Measurements from ENCODE around the gene EYA4.

EYA4 gene

GRCh38 chr6:133309579-133309978, 68.4 kb downstream of the EYA4 start:
- H3K27ac Mint-ChIP-seq (ENCODE audit: low read depth) = no peak overlapping the region
- no peaks in the 10 kb centered on the region for H3K36me3 Mint-ChIP-seq (ENCODE audit: insufficient read depth)
- peaks cover 9% of the 10 kb centered on the region for H3K9me3 Mint-ChIP-seq
- no peak overlapping the region for H3K4me3 Mint-ChIP-seq
- no peaks in the 10 kb centered on the region for H3K4me1 Mint-ChIP-seq
- no peaks in the 10 kb centered on the region for H3K27me3 Mint-ChIP-seq
- DNase-seq (ENCODE audit: low spot score in 2 of 2) = no peak
- ATAC-seq (replicated peaks; ENCODE audit: extremely low read depth, poor library complexity, severe bottlenecking) = no peak

GRCh38 chr6:133312006-133312405, 70.8 kb downstream of the EYA4 start:
- H3K4me1 Mint-ChIP-seq = no peaks in the 10 kb centered on the region
- no peaks in the 10 kb centered on the region for H3K36me3 Mint-ChIP-seq (ENCODE audit: insufficient read depth)

GRCh38 chr6:133313068-133313467, 71.9 kb downstream of the EYA4 start:
- H3K4me1 Mint-ChIP-seq = no peaks in the 10 kb centered on the region
- peaks cover 5% of the 10 kb centered on the region for H3K9me3 Mint-ChIP-seq
- ATAC-seq (replicated peaks; ENCODE audit: extremely low read depth, poor library complexity, severe bottlenecking) (no peak), DNase-seq (ENCODE audit: low spot score in 2 of 2) (no peak)
- H3K27me3 Mint-ChIP-seq = no peaks in the 10 kb centered on the region
- H3K36me3 Mint-ChIP-seq (ENCODE audit: insufficient read depth) = no peaks in the 10 kb centered on the region
- H3K27ac Mint-ChIP-seq (ENCODE audit: low read depth) = no peak overlapping the region
- H3K4me3 Mint-ChIP-seq = no peak overlapping the region

More at GRCh38 chr6:133312006-133312405, 70.8 kb downstream of the EYA4 start:
- DNase-seq (ENCODE audit: low spot score in 2 of 2) (no peak), ATAC-seq (replicated peaks; ENCODE audit: extremely low read depth, poor library complexity, severe bottlenecking) (no peak)
- Mint-ChIP-seq H3K27ac (ENCODE audit: low read depth) (no peak overlapping the region), H3K27me3 (no peaks in the 10 kb centered on the region), H3K4me3 (no peak overlapping the region), H3K9me3 (peaks cover 9% of the 10 kb centered on the region)

- Mint-ChIP-seq H3K27me3 (no peaks in the 10 kb centered on the region), H3K4me3 (no peak overlapping the region), H3K27ac (ENCODE audit: low read depth) (no peak overlapping the region), H3K9me3 (no peaks in the 10 kb centered on the region), H3K4me1 (no peaks in the 10 kb centered on the region), H3K36me3 (ENCODE audit: insufficient read depth) (no peaks in the 10 kb centered on the region)
- DNase-seq (ENCODE audit: low spot score in 2 of 2) = no peak
- ATAC-seq (replicated peaks; ENCODE audit: extremely low read depth, poor library complexity, severe bottlenecking) = no peak
These were observed 73.8 kb downstream of the EYA4 start for GRCh38 chr6:133314947-133315346.

GRCh38 chr6:133315811-133316210, 74.7 kb downstream of the EYA4 start:
- Mint-ChIP-seq H3K27me3 (no peaks in the 10 kb centered on the region), H3K9me3 (no peaks in the 10 kb centered on the region), H3K27ac (ENCODE audit: low read depth) (no peak overlapping the region), H3K4me1 (no peaks in the 10 kb centered on the region), H3K36me3 (ENCODE audit: insufficient read depth) (no peaks in the 10 kb centered on the region), H3K4me3 (no peak overlapping the region)
- DNase-seq (ENCODE audit: low spot score in 2 of 2) (no peak), ATAC-seq (replicated peaks; ENCODE audit: extremely low read depth, poor library complexity, severe bottlenecking) (no peak)

GRCh38 chr6:133317704-133318103, 76.5 kb downstream of the EYA4 start:
- Mint-ChIP-seq H3K36me3 (ENCODE audit: insufficient read depth) (no peaks in the 10 kb centered on the region), H3K9me3 (no peaks in the 10 kb centered on the region), H3K27me3 (no peaks in the 10 kb centered on the region), H3K27ac (ENCODE audit: low read depth) (no peak overlapping the region), H3K4me1 (no peaks in the 10 kb centered on the region), H3K4me3 (no peak overlapping the region)
- ATAC-seq (replicated peaks; ENCODE audit: extremely low read depth, poor library complexity, severe bottlenecking) (no peak), DNase-seq (ENCODE audit: low spot score in 2 of 2) (no peak)

GRCh38 chr6:133326584-133326983, 85.4 kb downstream of the EYA4 start:
- H3K4me3 Mint-ChIP-seq = no peak overlapping the region
- H3K9me3 Mint-ChIP-seq = no peaks in the 10 kb centered on the region
- no peaks in the 10 kb centered on the region for H3K27me3 Mint-ChIP-seq
- no peak overlapping the region for H3K27ac Mint-ChIP-seq (ENCODE audit: low read depth)
- no peak for DNase-seq (ENCODE audit: low spot score in 2 of 2)
- peaks cover 2% of the 10 kb centered on the region for H3K36me3 Mint-ChIP-seq (ENCODE audit: insufficient read depth)
- no peaks in the 10 kb centered on the region for H3K4me1 Mint-ChIP-seq
- no peak for ATAC-seq (replicated peaks; ENCODE audit: extremely low read depth, poor library complexity, severe bottlenecking)

GRCh38 chr6:133333852-133334251, 92.7 kb downstream of the EYA4 start:
- Mint-ChIP-seq H3K27me3 (no peaks in the 10 kb centered on the region), H3K27ac (ENCODE audit: low read depth) (no peak overlapping the region), H3K9me3 (peaks cover 6% of the 10 kb centered on the region), H3K4me3 (no peak overlapping the region), H3K4me1 (no peaks in the 10 kb centered on the region), H3K36me3 (ENCODE audit: insufficient read depth) (no peaks in the 10 kb centered on the region)
- ATAC-seq (replicated peaks; ENCODE audit: extremely low read depth, poor library complexity, severe bottlenecking) (no peak), DNase-seq (ENCODE audit: low spot score in 2 of 2) (no peak)

- Mint-ChIP-seq H3K36me3 (ENCODE audit: insufficient read depth) (no peaks in the 10 kb centered on the region), H3K9me3 (peaks cover 6% of the 10 kb centered on the region), H3K4me3 (no peak overlapping the region), H3K27me3 (no peaks in the 10 kb centered on the region), H3K27ac (ENCODE audit: low read depth) (no peak overlapping the region), H3K4me1 (no peaks in the 10 kb centered on the region)
- DNase-seq (ENCODE audit: low spot score in 2 of 2) = no peak
- no peak for ATAC-seq (replicated peaks; ENCODE audit: extremely low read depth, poor library complexity, severe bottlenecking)
These were observed 96.2 kb downstream of the EYA4 start for GRCh38 chr6:133337308-133337707.

- Mint-ChIP-seq H3K4me3 (no peak overlapping the region), H3K4me1 (no peaks in the 10 kb centered on the region), H3K27ac (ENCODE audit: low read depth) (no peak overlapping the region), H3K9me3 (peaks cover 10% of the 10 kb centered on the region), H3K36me3 (ENCODE audit: insufficient read depth) (no peaks in the 10 kb centered on the region), H3K27me3 (no peaks in the 10 kb centered on the region)
- DNase-seq (ENCODE audit: low spot score in 2 of 2) (no peak), ATAC-seq (replicated peaks; ENCODE audit: extremely low read depth, poor library complexity, severe bottlenecking) (no peak)
These were observed 98.6 kb downstream of the EYA4 start for GRCh38 chr6:133339543-133340384.

- Mint-ChIP-seq H3K9me3 (peaks cover 6% of the 10 kb centered on the region), H3K4me1 (no peaks in the 10 kb centered on the region), H3K4me3 (no peak overlapping the region), H3K27me3 (no peaks in the 10 kb centered on the region), H3K36me3 (ENCODE audit: insufficient read depth) (no peaks in the 10 kb centered on the region), H3K27ac (ENCODE audit: low read depth) (no peak overlapping the region)
- no peak for ATAC-seq (replicated peaks; ENCODE audit: extremely low read depth, poor library complexity, severe bottlenecking)
- no peak for DNase-seq (ENCODE audit: low spot score in 2 of 2)
These were observed 99.4 kb downstream of the EYA4 start for GRCh38 chr6:133340557-133340956.

- Mint-ChIP-seq H3K27me3 (no peaks in the 10 kb centered on the region), H3K4me3 (no peak overlapping the region), H3K9me3 (peaks cover 4% of the 10 kb centered on the region), H3K36me3 (ENCODE audit: insufficient read depth) (no peaks in the 10 kb centered on the region), H3K27ac (ENCODE audit: low read depth) (no peak overlapping the region), H3K4me1 (no peaks in the 10 kb centered on the region)
- ATAC-seq (replicated peaks; ENCODE audit: extremely low read depth, poor library complexity, severe bottlenecking) (no peak), DNase-seq (ENCODE audit: low spot score in 2 of 2) (no peak)
These were observed 100.5 kb downstream of the EYA4 start for GRCh38 chr6:133341607-133342158.

GRCh38 chr6:133343220-133343619, 102.1 kb downstream of the EYA4 start:
- H3K9me3 Mint-ChIP-seq = peaks cover 4% of the 10 kb centered on the region
- no peak overlapping the region for H3K4me3 Mint-ChIP-seq
- no peak overlapping the region for H3K27ac Mint-ChIP-seq (ENCODE audit: low read depth)
- ATAC-seq (replicated peaks; ENCODE audit: extremely low read depth, poor library complexity, severe bottlenecking) = no peak
- no peaks in the 10 kb centered on the region for H3K36me3 Mint-ChIP-seq (ENCODE audit: insufficient read depth)
- no peaks in the 10 kb centered on the region for H3K27me3 Mint-ChIP-seq
- no peak for DNase-seq (ENCODE audit: low spot score in 2 of 2)
- H3K4me1 Mint-ChIP-seq = no peaks in the 10 kb centered on the region
